Gastrocnemius medialis (tissue), 4 donors: ENCODE results near the gene KCNJ3. TPM values are rescaled to one million over a fixed set of nuclear protein-coding genes. Genes with fewer than 3 reads are reported as not detected.

Experiments
- ATAC-seq, 2 donors: fragments of 150-250 bp; one replicate each; pipeline ENCODE4 v1.9.1; 2016
- DNase-seq, 2 donors: peaks; one replicate each; pipeline ENCODE4 v3.0.0-alpha.2; 2019
- H3K27ac ChIP-seq, 4 donors: fragments of 200-600 bp; sonication (generic); 1 replicate in 1 of 4; 2 replicates in 3 of 4; pipeline ENCODE4 v1.5.1; 2016 to 2018; ENCODE audit warnings: mild to moderate bottlenecking in 2 of 4, moderate library complexity in 1 of 4
- H3K27me3 ChIP-seq, 3 donors: fragments of 200-600 bp; sonication (generic) in 2 of 3; 1 replicate in 1 of 3; 2 replicates in 2 of 3; pipeline versions ENCODE4 v1.5.1 to v1.6.0; 2016 to 2019; ENCODE audit warnings: mild to moderate bottlenecking in 1 of 3, moderate library complexity in 1 of 3
- H3K36me3 ChIP-seq, 2 donors: fragments of 200-600 bp; sonication (generic) in 1 of 2; one replicate each; pipeline ENCODE4 v1.5.1; 2017 to 2018
- H3K4me1 ChIP-seq, 2 donors: fragments of 200-600 bp; sonication (generic) in 1 of 2; one replicate each; pipeline ENCODE4 v1.5.1; 2016 to 2017; ENCODE audit warnings: mild to moderate bottlenecking in 2 of 2
- H3K4me3 ChIP-seq, 4 donors: fragments of 200-600 bp; sonication (generic) in 3 of 4; 1 replicate in 1 of 4; 2 replicates in 3 of 4; pipeline ENCODE4 v1.5.1; 2016 to 2019; ENCODE audit warnings: mild to moderate bottlenecking in 2 of 4
- H3K9me3 ChIP-seq, 3 donors: fragments of 200-600 bp; sonication (generic) in 2 of 3; 1 replicate in 1 of 3; 2 replicates in 2 of 3; pipeline ENCODE4 v1.5.1; 2016 to 2019
- CTCF ChIP-seq, 5 experiments: fragments of 450-650 bp in 3 of 5; fragments of 200-600 bp in 2 of 5; sonication (generic) in 2 of 5; IDR thresholded peaks in 4 of 5; conservative IDR thresholded peaks in 1 of 5; 1 replicate in 4 of 5; 2 replicates in 1 of 5; pipeline ENCODE4 v1.5.1; 2016 to 2019; ENCODE audit warnings: antibody characterized with exemption in 5 of 5, mild to moderate bottlenecking in 3 of 5, moderate library complexity in 3 of 5
- POLR2A ChIP-seq, 2 donors: fragments of 450-650 bp; IDR thresholded peaks; one replicate each; pipeline ENCODE4 v1.6.1; 2017; ENCODE audit warnings: antibody characterized with exemption in 2 of 2, mild to moderate bottlenecking in 2 of 2, moderate library complexity in 2 of 2
- in situ Hi-C, 4 donors: fragments of 200-750 bp; cut with MboI; loops; one replicate each; pipeline versions ENCODE4 v1.15.0 to v1.8.0; 2017; ENCODE audit warnings: low sequenced_read_pairs in 4 of 4
- intact Hi-C: fragments of 100-400 bp; cut with DNase I; formaldehyde crosslinking; loops from one replicate; pipeline ENCODE4 v1.15.1; 2023; ENCODE audit warnings: low total_unique reads
- total RNA-seq, 4 donors: library from RNA; depleted of rRNA; stranded (reverse); fragments of >200 nt; gene quantifications; one replicate each; pipeline versions ENCODE4 v1.1.0 to v1.2.3, GENCODE V29; 2016

Gene KCNJ3, protein sequence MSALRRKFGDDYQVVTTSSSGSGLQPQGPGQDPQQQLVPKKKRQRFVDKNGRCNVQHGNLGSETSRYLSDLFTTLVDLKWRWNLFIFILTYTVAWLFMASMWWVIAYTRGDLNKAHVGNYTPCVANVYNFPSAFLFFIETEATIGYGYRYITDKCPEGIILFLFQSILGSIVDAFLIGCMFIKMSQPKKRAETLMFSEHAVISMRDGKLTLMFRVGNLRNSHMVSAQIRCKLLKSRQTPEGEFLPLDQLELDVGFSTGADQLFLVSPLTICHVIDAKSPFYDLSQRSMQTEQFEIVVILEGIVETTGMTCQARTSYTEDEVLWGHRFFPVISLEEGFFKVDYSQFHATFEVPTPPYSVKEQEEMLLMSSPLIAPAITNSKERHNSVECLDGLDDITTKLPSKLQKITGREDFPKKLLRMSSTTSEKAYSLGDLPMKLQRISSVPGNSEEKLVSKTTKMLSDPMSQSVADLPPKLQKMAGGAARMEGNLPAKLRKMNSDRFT
- total RNA-seq: under 1 TPM in 1 of 4 donors, not detected in 3; 0.09 TPM

- Histone ChIP-seq H3K27ac (no peak within 1 kb of the TSS), H3K9me3 (no peaks in the 10 kb centered on the region), H3K4me1 (no peaks in the 10 kb centered on the region), H3K36me3 (no peaks in the 10 kb centered on the region), H3K4me3 (peak within 1 kb of the TSS; percentile 18 to 51 (median 44)), H3K27me3 (peaks cover 17 to 25% (median 18%) of the 10 kb centered on the region in 3 donors)
- intact Hi-C loops: no loop called here
- in situ Hi-C loops: no loop called here
- DNase-seq: no peak
- no peak for ATAC-seq
- TF ChIP-seq POLR2A (IDR thresholded peaks at IDR 0.05) (no peak), CTCF (IDR thresholded peaks at IDR 0.05 in 4 of 5, conservative IDR thresholded peaks at IDR 0.05 in 1 of 5) (no peak)
Measured at GRCh38 chr2:154698296-154698720, at the start of gene KCNJ3. KCNJ3 (plus strand) TSS chr2:154698695; CDS start chr2:154698776, 81 bp downstream.

DNA sequence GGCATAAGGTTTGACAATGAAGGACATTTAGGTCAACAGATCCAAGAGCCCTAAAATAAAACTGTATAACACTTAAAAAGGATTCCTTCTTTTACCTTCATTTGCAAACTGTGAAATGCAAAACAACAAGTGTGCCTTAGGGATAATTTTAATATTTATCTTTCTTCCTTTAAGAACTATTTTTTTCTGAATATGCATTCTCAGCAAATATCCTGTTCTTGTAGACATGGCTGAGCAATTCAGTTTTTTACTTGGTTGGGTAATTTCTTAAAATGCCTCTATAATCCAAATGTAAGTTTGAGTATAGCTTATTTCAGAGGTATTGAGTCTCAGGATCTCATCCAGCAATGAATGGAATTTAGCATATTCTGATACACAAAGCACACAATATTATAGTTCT lies 43.0 kb upstream of the KCNJ3 start:
- H3K9me3 ChIP-seq: no peaks in the 10 kb centered on the region
- ATAC-seq (no peak), DNase-seq (no peak)
- H3K27me3 ChIP-seq: no peaks in the 10 kb centered on the region
- no peak overlapping the region for H3K4me3 ChIP-seq
- no peak overlapping the region for H3K27ac ChIP-seq
- TF ChIP-seq POLR2A (IDR thresholded peaks at IDR 0.05) (no peak), CTCF (IDR thresholded peaks at IDR 0.05 in 4 of 5, conservative IDR thresholded peaks at IDR 0.05 in 1 of 5) (no peak)
- H3K4me1 ChIP-seq: no peaks in the 10 kb centered on the region
- intact Hi-C loops: no loop called here
- in situ Hi-C loops: no loop called here
- no peaks in the 10 kb centered on the region for H3K36me3 ChIP-seq

- Histone ChIP-seq H3K4me1 (no peaks in the 10 kb centered on the region), H3K9me3 (no peaks in the 10 kb centered on the region), H3K27me3 (no peaks in the 10 kb centered on the region), H3K27ac (no peak overlapping the region), H3K36me3 (no peaks in the 10 kb centered on the region), H3K4me3 (no peak overlapping the region)
- intact Hi-C loops: no loop called here
- in situ Hi-C loops: no loop called here
- TF ChIP-seq POLR2A (IDR thresholded peaks at IDR 0.05): no peak
- TF ChIP-seq CTCF (IDR thresholded peaks at IDR 0.05 in 4 of 5, conservative IDR thresholded peaks at IDR 0.05 in 1 of 5): no peak
- ATAC-seq: no peak
- no peak for DNase-seq
Measured at GRCh38 chr2:154658854-154659253, 39.6 kb upstream of the KCNJ3 start.

GRCh38 chr2:154664248-154664647 lies 34.2 kb upstream of the KCNJ3 start:
- Histone ChIP-seq H3K9me3 (no peaks in the 10 kb centered on the region), H3K4me3 (no peak overlapping the region), H3K36me3 (no peaks in the 10 kb centered on the region), H3K27ac (no peak overlapping the region), H3K4me1 (no peaks in the 10 kb centered on the region), H3K27me3 (no peaks in the 10 kb centered on the region)
- in situ Hi-C loops: no loop called here
- no peak for TF ChIP-seq POLR2A (IDR thresholded peaks at IDR 0.05)
- no peak for DNase-seq
- intact Hi-C loops: no loop called here
- no peak for ATAC-seq

GRCh38 chr2:154670083-154670482 lies 28.4 kb upstream of the KCNJ3 start:
- intact Hi-C loops (no loop called here), in situ Hi-C loops (no loop called here)
- no peak for TF ChIP-seq POLR2A (IDR thresholded peaks at IDR 0.05)
- TF ChIP-seq CTCF (IDR thresholded peaks at IDR 0.05 in 4 of 5, conservative IDR thresholded peaks at IDR 0.05 in 1 of 5): no peak
- Histone ChIP-seq H3K9me3 (no peaks in the 10 kb centered on the region), H3K27ac (no peak overlapping the region), H3K36me3 (no peaks in the 10 kb centered on the region), H3K4me3 (no peak overlapping the region), H3K4me1 (no peaks in the 10 kb centered on the region), H3K27me3 (no peaks in the 10 kb centered on the region)
- no peak for DNase-seq
- ATAC-seq: no peak
